Suprapubic skin (tissue), 4 donors: ENCODE results near the gene ZNF512B. TPM values are rescaled to one million over a fixed set of nuclear protein-coding genes. Genes with fewer than 3 reads are reported as not detected.

Source experiments
- DNase-seq, 2 donors: peaks; one replicate each; pipeline ENCODE4 v3.0.0-alpha.2; 2019; ENCODE audit warnings: low spot score in 2 of 2
- H3K27ac ChIP-seq: fragments of 200-600 bp; sonication (generic); one replicate; pipeline ENCODE4 v1.5.1; 2019
- H3K27me3 ChIP-seq: fragments of 200-600 bp; sonication (generic); one replicate; pipeline ENCODE4 v1.5.1; 2019
- H3K36me3 ChIP-seq: fragments of 200-600 bp; sonication (generic); one replicate; pipeline ENCODE4 v1.5.1; 2019
- H3K4me1 ChIP-seq: fragments of 200-600 bp; sonication (generic); one replicate; pipeline ENCODE4 v1.5.1; 2019
- H3K4me3 ChIP-seq: fragments of 200-600 bp; sonication (generic); one replicate; pipeline ENCODE4 v1.5.1; 2019; ENCODE audit warnings: mild to moderate bottlenecking
- H3K9me3 ChIP-seq: fragments of 200-600 bp; sonication (generic); one replicate; pipeline ENCODE4 v1.5.1; 2019
- CTCF ChIP-seq, 2 donors: fragments of 200-600 bp in 1 of 2; fragments of 450-650 bp in 1 of 2; sonication (generic) in 1 of 2; IDR thresholded peaks; one replicate each; pipeline ENCODE4 v1.5.1; 2016 to 2019; ENCODE audit warnings: antibody characterized with exemption in 2 of 2, mild to moderate bottlenecking in 1 of 2, moderate library complexity in 1 of 2
- EP300 ChIP-seq: sonication (generic); formaldehyde crosslinking; IDR thresholded peaks from one replicate; pipeline ENCODE4 v1.6.1; 2017; ENCODE audit warnings: antibody characterized with exemption
- POLR2A ChIP-seq, 2 donors: fragments of 450-650 bp; IDR thresholded peaks; one replicate each; pipeline ENCODE4 v1.6.1; 2017; ENCODE audit warnings: antibody characterized with exemption in 2 of 2, mild to moderate bottlenecking in 2 of 2, moderate library complexity in 2 of 2
- POLR2AphosphoS5 ChIP-seq, 3 donors: sonication (generic); formaldehyde crosslinking; IDR thresholded peaks; one replicate each; pipeline ENCODE4 v1.6.1; 2017; ENCODE audit warnings: antibody characterized with exemption in 3 of 3
- WGBS: methylation state at CpG from one replicate; pipeline ENCODE4 v1.1.5; 2018; 5-methylcytosine and 5-hydroxymethylcytosine counted together
- total RNA-seq, 4 donors: library from RNA; depleted of rRNA; stranded (reverse); fragments of >200 nt; gene quantifications; one replicate each; pipeline ENCODE4 v1.1.0, GENCODE V29; 2016

ZNF512B gene
- total RNA-seq, 4 donors from 2014 or later, result 17.7 to 32.4 (median 24.3) TPM

- DNase-seq, result no peak
- no peak overlapping the region for H3K4me3 ChIP-seq
- H3K27me3 ChIP-seq, result no peaks in the 10 kb centered on the region
- H3K27ac ChIP-seq, result no peak overlapping the region
- TF ChIP-seq CTCF (IDR thresholded peaks at IDR 0.05), result no peak
- TF ChIP-seq POLR2AphosphoS5 (IDR thresholded peaks at IDR 0.05), result no peak
- no peak for TF ChIP-seq EP300
- TF ChIP-seq POLR2A (IDR thresholded peaks at IDR 0.05), result no peak
- peaks cover 19% of the 10 kb centered on the region for H3K4me1 ChIP-seq
- H3K36me3 ChIP-seq, result peaks cover 89% of the 10 kb centered on the region
- WGBS, result 51% methylated on average over 5 of the region's 7 CpGs
- no peaks in the 10 kb centered on the region for H3K9me3 ChIP-seq
Measured at GRCh38 chr20:64003960-64004725, 34.4 kb upstream of the ZNF512B start.

GRCh38 chr20:64001607-64002011 is 31.9 kb upstream of the ZNF512B start:
- peaks cover 93% of the 10 kb centered on the region for H3K36me3 ChIP-seq
- H3K4me1 ChIP-seq, result peaks cover 9% of the 10 kb centered on the region
- no peaks in the 10 kb centered on the region for H3K27me3 ChIP-seq
- DNase-seq, result no peak
- no peak overlapping the region for H3K27ac ChIP-seq
- no peak overlapping the region for H3K4me3 ChIP-seq
- 72% methylated on average over 10 of the region's 11 CpGs for WGBS
- TF ChIP-seq CTCF (IDR thresholded peaks at IDR 0.05) (no peak), POLR2AphosphoS5 (IDR thresholded peaks at IDR 0.05) (no peak), POLR2A (IDR thresholded peaks at IDR 0.05) (no peak), EP300 (no peak)
- no peaks in the 10 kb centered on the region for H3K9me3 ChIP-seq

- Histone ChIP-seq H3K4me3 (no peak overlapping the region), H3K9me3 (no peaks in the 10 kb centered on the region), H3K36me3 (peaks cover 98% of the 10 kb centered on the region), H3K27ac (no peak overlapping the region), H3K27me3 (no peaks in the 10 kb centered on the region), H3K4me1 (peaks cover 9% of the 10 kb centered on the region)
- TF ChIP-seq CTCF (IDR thresholded peaks at IDR 0.05) (no peak), EP300 (no peak), POLR2AphosphoS5 (IDR thresholded peaks at IDR 0.05) (no peak), POLR2A (IDR thresholded peaks at IDR 0.05) (no peak)
- DNase-seq, result no peak
- 89% methylated on average over 10 of the region's 12 CpGs for WGBS
Measured at GRCh38 chr20:64000906-64001305, 31.2 kb upstream of the ZNF512B start.

- peaks cover 53% of the 10 kb centered on the region for H3K36me3 ChIP-seq
- no peak overlapping the region for H3K4me3 ChIP-seq
- 84% methylated on average over 14 of the region's 14 CpGs for WGBS
- DNase-seq, result no peak
- TF ChIP-seq EP300, result no peak
- TF ChIP-seq CTCF (IDR thresholded peaks at IDR 0.05), result no peak
- no peak for TF ChIP-seq POLR2AphosphoS5 (IDR thresholded peaks at IDR 0.05)
- no peak for TF ChIP-seq POLR2A (IDR thresholded peaks at IDR 0.05)
- H3K9me3 ChIP-seq, result no peaks in the 10 kb centered on the region
- no peaks in the 10 kb centered on the region for H3K27me3 ChIP-seq
- H3K27ac ChIP-seq, result no peak overlapping the region
- peaks cover 51% of the 10 kb centered on the region for H3K4me1 ChIP-seq
Measured at GRCh38 chr20:63982937-63983336, 13.2 kb upstream of the ZNF512B start.

GRCh38 chr20:63980806-63981728 is 11.3 kb upstream of the ZNF512B start, which contains the start of gene PRPF6:
Gene PRPF6, plus strand, starts transcription at chr20:63981132. Its CDS starts 114 bp downstream, at chr20:63981246.
- TF ChIP-seq POLR2AphosphoS5 (IDR thresholded peaks at IDR 0.05) (peak; percentile 82 to 96 (median 86)), CTCF (IDR thresholded peaks at IDR 0.05) (peak; percentile 31 to 89), EP300 (no peak), POLR2A (IDR thresholded peaks at IDR 0.05) (peak; percentile 8 to 74)
- Histone ChIP-seq H3K4me3 (peak within 1 kb of the TSS; percentile 97), H3K4me1 (peaks cover 52% of the 10 kb centered on the region), H3K27me3 (no peaks in the 10 kb centered on the region), H3K9me3 (no peaks in the 10 kb centered on the region), H3K36me3 (peaks cover 37% of the 10 kb centered on the region), H3K27ac (peak within 1 kb of the TSS; percentile 96)
- WGBS, result 0% methylated on average over 40 of the region's 75 CpGs
- DNase-seq, result peak; percentile 96 to 97
